H1 (cell line): ENCODE results near the gene TGM2. TPM values are rescaled to one million over a fixed set of nuclear protein-coding genes. Genes with fewer than 3 reads are reported as not detected.

ENCODE experiments used
- CHD7 ChIP-seq: fragments of 300-600 bp; sonication (generic); IDR thresholded peaks from 2 replicates; pipeline ENCODE4 v1.7.1; 2012; ENCODE audit warnings: low read length, moderate library complexity, mild to moderate bottlenecking, inconsistent platforms; ENCODE audit not compliant: insufficient replicate concordance
- JUN ChIP-seq: IDR thresholded peaks from 2 replicates; pipeline ENCODE4 v1.6.1; 2011; ENCODE audit warnings: low read depth, mild to moderate bottlenecking, improper control_type of control experiment, low read length
- MAFK ChIP-seq: IDR thresholded peaks from 2 replicates; pipeline ENCODE4 v1.6.1; 2012; ENCODE audit warnings: low read depth, mild to moderate bottlenecking, improper control_type of control experiment, low read length
- NANOG ChIP-seq: IDR thresholded peaks from 2 replicates; pipeline ENCODE4 v1.6.1; 2011; ENCODE audit warnings: low read length, low read depth, mild to moderate bottlenecking, inconsistent platforms; ENCODE audit not compliant: insufficient read depth, poor library complexity, severe bottlenecking
- RAD21 ChIP-seq, 2 experiments: IDR thresholded peaks in 1 of 2; conservative IDR thresholded peaks in 1 of 2; 2 replicates each; pipeline ENCODE4 v1.6.1; 2011; ENCODE audit warnings: low read depth in 2 of 2, low read length in 2 of 2, improper control_type of control experiment in 1 of 2, inconsistent platforms in 1 of 2, mild to moderate bottlenecking in 1 of 2, moderate library complexity in 1 of 2
- RXRA ChIP-seq: IDR thresholded peaks from 2 replicates; pipeline ENCODE4 v1.6.1; 2011; ENCODE audit warnings: low read depth, mild to moderate bottlenecking, low read length, moderate library complexity; ENCODE audit not compliant: insufficient read depth
- SAP30 ChIP-seq: fragments of 300-600 bp; sonication (generic); IDR thresholded peaks from 2 replicates; pipeline ENCODE4 v1.7.1; 2012; ENCODE audit warnings: low read length, moderate library complexity, mild to moderate bottlenecking, inconsistent platforms; ENCODE audit not compliant: insufficient read depth, insufficient replicate concordance
- SUZ12 ChIP-seq: fragments of 200-600 bp; sonication (generic); IDR thresholded peaks from 2 replicates; pipeline ENCODE4 v1.6.1; 2012; ENCODE audit warnings: mild to moderate bottlenecking, inconsistent platforms, low read length, moderate library complexity, mixed read lengths
- TCF12 ChIP-seq: IDR thresholded peaks from 2 replicates; pipeline ENCODE4 v1.6.1; 2011; ENCODE audit warnings: low read depth, mild to moderate bottlenecking, low read length
- polyA plus RNA-seq, 7 experiments: library from polyadenylated mRNA; depleted of rRNA in 3 of 7; stranded (reverse) in 5 of 7; unstranded in 2 of 7; fragments of >200 nt in 5 of 7; fragments of 200-250 nt in 2 of 7; gene quantifications; 1 replicate in 5 of 7; 2 replicates in 1 of 7; 4 replicates in 1 of 7; pipeline versions ENCODE4 v1.2.1 to v1.2.3, GENCODE V29; 2011 to 2013; ENCODE audit warnings: missing spikeins in 2 of 7, mixed read lengths in 2 of 7
- total RNA-seq: library from RNA; stranded (reverse); fragmentation: NEBNext Ultra II Directional; extraction: Animal tissue kit (Norgen Biotek cat#: 25700); gene quantifications from 2 replicates; pipeline ENCODE4 v1.2.1, GENCODE V29; 2021

Gene TGM2
- total and polyA plus RNA-seq, 2 of the 8 experiments (the other 6 are each of a cell fraction or from before 2014, with no cell fraction given) = 0.86 to 1.0 TPM

- TF ChIP-seq CHD7 (no peak), MAFK (no peak), SAP30 (no peak), RAD21 (IDR thresholded peaks at IDR 0.05 in 1 of 2, conservative IDR thresholded peaks at IDR 0.05 in 1 of 2; ENCODE audit: low read depth in 2 of 2, low read length in 2 of 2) (no peak), TCF12 (no peak), JUN (no peak), SUZ12 (no peak), RXRA (no peak), NANOG (no peak)
Measured at GRCh38 chr20:38134427-38135270, 30.4 kb downstream of the TGM2 start (continued).
